ENCODE measurements around the gene ZNF385D. TPM values are rescaled to one million over a fixed set of nuclear protein-coding genes. Genes with fewer than 3 reads are reported as not detected.

The ZNF385D gene
- total and polyA plus RNA-seq, 2 experiments from 2014 or later, result 2.7 to 12.3 TPM

DNA sequence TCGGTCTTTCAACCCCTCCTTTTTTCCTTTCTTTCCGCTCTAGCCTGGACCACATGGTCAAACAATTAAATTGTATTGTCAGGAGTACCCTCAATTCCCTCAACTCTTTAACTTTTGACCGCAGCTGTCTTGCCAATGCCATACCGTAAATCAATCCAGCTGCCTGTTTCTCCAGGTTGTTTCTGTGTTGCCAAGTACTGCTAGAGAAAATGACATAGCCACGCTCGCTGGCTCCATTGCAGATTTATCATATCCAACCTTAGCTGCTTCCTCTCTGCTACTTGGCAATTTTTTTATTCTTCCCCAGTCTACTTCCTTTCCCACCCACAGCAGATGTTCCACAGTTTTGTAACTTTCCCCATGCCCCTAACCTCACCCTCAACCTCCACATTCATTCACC is 60.0 kb downstream of the ZNF385D start:
- Histone ChIP-seq H3K36me3 (ENCODE audit: insufficient read depth) (no peaks in the 10 kb centered on the region), H3K4me1 (ENCODE audit: insufficient read depth) (no peaks in the 10 kb centered on the region), H3K27me3 (ENCODE audit: insufficient read depth) (no peaks in the 10 kb centered on the region), H3K4me3 (no peak overlapping the region), H3K9me2 (ENCODE audit: insufficient read depth) (no peaks in the 10 kb centered on the region), H3K27ac (ENCODE audit: low read depth) (no peak overlapping the region), H2AFZ (no peak overlapping the region), H4K20me1 (replicated peaks; ENCODE audit: insufficient read depth) (no peaks in the 10 kb centered on the region), H3K4me2 (no peak overlapping the region), H3F3A (replicated peaks; ENCODE audit: low read depth) (no peaks in the 10 kb centered on the region), H3K79me2 (replicated peaks; ENCODE audit: insufficient read depth) (no peaks in the 10 kb centered on the region)
- H3K4me1 Mint-ChIP-seq, result peaks cover 7% of the 10 kb centered on the region
- no peak overlapping the region for H3K4me3 Mint-ChIP-seq
- TF ChIP-seq, protein P1, sequence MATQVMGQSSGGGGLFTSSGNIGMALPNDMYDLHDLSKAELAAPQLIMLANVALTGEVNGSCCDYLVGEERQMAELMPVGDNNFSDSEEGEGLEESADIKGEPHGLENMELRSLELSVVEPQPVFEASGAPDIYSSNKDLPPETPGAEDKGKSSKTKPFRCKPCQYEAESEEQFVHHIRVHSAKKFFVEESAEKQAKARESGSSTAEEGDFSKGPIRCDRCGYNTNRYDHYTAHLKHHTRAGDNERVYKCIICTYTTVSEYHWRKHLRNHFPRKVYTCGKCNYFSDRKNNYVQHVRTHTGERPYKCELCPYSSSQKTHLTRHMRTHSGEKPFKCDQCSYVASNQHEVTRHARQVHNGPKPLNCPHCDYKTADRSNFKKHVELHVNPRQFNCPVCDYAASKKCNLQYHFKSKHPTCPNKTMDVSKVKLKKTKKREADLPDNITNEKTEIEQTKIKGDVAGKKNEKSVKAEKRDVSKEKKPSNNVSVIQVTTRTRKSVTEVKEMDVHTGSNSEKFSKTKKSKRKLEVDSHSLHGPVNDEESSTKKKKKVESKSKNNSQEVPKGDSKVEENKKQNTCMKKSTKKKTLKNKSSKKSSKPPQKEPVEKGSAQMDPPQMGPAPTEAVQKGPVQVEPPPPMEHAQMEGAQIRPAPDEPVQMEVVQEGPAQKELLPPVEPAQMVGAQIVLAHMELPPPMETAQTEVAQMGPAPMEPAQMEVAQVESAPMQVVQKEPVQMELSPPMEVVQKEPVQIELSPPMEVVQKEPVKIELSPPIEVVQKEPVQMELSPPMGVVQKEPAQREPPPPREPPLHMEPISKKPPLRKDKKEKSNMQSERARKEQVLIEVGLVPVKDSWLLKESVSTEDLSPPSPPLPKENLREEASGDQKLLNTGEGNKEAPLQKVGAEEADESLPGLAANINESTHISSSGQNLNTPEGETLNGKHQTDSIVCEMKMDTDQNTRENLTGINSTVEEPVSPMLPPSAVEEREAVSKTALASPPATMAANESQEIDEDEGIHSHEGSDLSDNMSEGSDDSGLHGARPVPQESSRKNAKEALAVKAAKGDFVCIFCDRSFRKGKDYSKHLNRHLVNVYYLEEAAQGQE (IDR thresholded peaks at IDR 0.05; ENCODE audit: unreplicated experiment), result no peak
- TF ChIP-seq POLR2AphosphoS5 (IDR thresholded peaks at IDR 0.05; ENCODE audit: low read depth) (no peak), ZNF331 (CRISPR knock-in tag; IDR thresholded peaks at IDR 0.05; ENCODE audit: low read depth) (no peak), NANOG (IDR thresholded peaks at IDR 0.05; ENCODE audit: borderline replicate concordance) (no peak)
- no peak for DNase-seq (ENCODE audit: low spot score)
- no peaks in the 10 kb centered on the region for H3K27me3 Mint-ChIP-seq (ENCODE audit: insufficient read depth, low read depth, poor library complexity)
- H3K9me3 Mint-ChIP-seq, result no peaks in the 10 kb centered on the region
- no peak for ATAC-seq
- no peaks in the 10 kb centered on the region for H3K36me3 Mint-ChIP-seq (ENCODE audit: low read depth)
- no peak overlapping the region for H3K27ac Mint-ChIP-seq

DNA sequence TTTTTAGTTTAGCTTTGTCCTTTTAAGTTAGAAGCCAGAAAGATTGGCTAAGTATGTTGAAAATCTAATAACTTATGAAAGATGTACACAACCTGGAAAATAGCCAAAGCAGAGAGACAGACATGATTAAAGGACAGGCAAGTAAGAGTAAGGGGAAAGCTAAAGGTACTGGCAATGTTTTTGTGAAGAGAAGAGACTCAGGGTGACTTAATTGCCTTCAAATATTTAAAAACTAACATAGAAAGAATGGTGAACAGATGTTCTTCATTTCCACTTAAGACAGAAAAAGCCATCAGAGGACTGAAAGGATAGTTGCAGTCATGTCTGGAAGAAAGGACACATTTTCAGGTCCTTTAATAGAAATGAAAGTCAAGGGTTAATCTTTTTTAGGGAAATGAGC is 68.8 kb downstream of the ZNF385D start:
- H3K4me1 Mint-ChIP-seq, result peaks cover 35% of the 10 kb centered on the region
- Histone ChIP-seq H3K79me2 (replicated peaks; ENCODE audit: insufficient read depth) (no peaks in the 10 kb centered on the region), H3K9me2 (ENCODE audit: insufficient read depth) (no peaks in the 10 kb centered on the region), H3K36me3 (ENCODE audit: insufficient read depth) (no peaks in the 10 kb centered on the region), H3K4me3 (no peak overlapping the region), H3K4me1 (ENCODE audit: insufficient read depth) (peaks cover 26% of the 10 kb centered on the region), H3K27me3 (ENCODE audit: insufficient read depth) (no peaks in the 10 kb centered on the region), H3K27ac (ENCODE audit: low read depth) (no peak overlapping the region), H4K20me1 (replicated peaks; ENCODE audit: insufficient read depth) (no peaks in the 10 kb centered on the region), H2AFZ (no peak overlapping the region), H3K4me2 (no peak overlapping the region), H3F3A (replicated peaks; ENCODE audit: low read depth) (no peaks in the 10 kb centered on the region)
- H3K36me3 Mint-ChIP-seq (ENCODE audit: low read depth), result no peaks in the 10 kb centered on the region
- peaks cover 2% of the 10 kb centered on the region for H3K27me3 Mint-ChIP-seq (ENCODE audit: insufficient read depth, low read depth, poor library complexity)
- no peaks in the 10 kb centered on the region for H3K9me3 Mint-ChIP-seq
- TF ChIP-seq POLR2AphosphoS5 (IDR thresholded peaks at IDR 0.05; ENCODE audit: low read depth), result no peak
- no peak for ATAC-seq
- H3K27ac Mint-ChIP-seq, result no peak overlapping the region
- no peak overlapping the region for H3K4me3 Mint-ChIP-seq
- no peak for DNase-seq (ENCODE audit: low spot score)

DNA sequence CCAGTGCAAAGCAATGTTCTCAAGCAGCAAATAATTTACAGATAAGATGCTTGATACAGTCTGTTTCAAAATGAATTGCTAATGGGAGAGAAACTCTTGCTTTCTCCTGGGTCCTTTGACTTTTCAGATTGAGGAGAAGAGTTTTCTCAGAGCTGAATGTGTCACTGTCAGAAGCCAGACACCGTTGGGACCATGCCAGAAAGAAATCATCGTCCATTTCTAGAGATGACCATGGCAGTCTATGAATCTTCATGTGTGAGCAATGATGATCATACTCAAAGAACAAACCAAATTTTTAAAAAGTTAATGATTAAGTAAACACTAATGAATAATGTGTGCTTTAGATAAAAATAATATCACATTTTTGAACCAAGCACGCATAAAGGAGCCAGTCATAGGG is 77.6 kb downstream of the ZNF385D start:
- H3K27ac ChIP-seq (ENCODE audit: low read depth), result no peak overlapping the region
- TF ChIP-seq ZNF331 (CRISPR knock-in tag; IDR thresholded peaks at IDR 0.05; ENCODE audit: low read depth) (no peak), NANOG (IDR thresholded peaks at IDR 0.05; ENCODE audit: borderline replicate concordance) (no peak)
- TF ChIP-seq, protein P2, sequence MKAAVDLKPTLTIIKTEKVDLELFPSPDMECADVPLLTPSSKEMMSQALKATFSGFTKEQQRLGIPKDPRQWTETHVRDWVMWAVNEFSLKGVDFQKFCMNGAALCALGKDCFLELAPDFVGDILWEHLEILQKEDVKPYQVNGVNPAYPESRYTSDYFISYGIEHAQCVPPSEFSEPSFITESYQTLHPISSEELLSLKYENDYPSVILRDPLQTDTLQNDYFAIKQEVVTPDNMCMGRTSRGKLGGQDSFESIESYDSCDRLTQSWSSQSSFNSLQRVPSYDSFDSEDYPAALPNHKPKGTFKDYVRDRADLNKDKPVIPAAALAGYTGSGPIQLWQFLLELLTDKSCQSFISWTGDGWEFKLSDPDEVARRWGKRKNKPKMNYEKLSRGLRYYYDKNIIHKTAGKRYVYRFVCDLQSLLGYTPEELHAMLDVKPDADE (IDR thresholded peaks at IDR 0.05), result no peak
- TF ChIP-seq, protein P3, sequence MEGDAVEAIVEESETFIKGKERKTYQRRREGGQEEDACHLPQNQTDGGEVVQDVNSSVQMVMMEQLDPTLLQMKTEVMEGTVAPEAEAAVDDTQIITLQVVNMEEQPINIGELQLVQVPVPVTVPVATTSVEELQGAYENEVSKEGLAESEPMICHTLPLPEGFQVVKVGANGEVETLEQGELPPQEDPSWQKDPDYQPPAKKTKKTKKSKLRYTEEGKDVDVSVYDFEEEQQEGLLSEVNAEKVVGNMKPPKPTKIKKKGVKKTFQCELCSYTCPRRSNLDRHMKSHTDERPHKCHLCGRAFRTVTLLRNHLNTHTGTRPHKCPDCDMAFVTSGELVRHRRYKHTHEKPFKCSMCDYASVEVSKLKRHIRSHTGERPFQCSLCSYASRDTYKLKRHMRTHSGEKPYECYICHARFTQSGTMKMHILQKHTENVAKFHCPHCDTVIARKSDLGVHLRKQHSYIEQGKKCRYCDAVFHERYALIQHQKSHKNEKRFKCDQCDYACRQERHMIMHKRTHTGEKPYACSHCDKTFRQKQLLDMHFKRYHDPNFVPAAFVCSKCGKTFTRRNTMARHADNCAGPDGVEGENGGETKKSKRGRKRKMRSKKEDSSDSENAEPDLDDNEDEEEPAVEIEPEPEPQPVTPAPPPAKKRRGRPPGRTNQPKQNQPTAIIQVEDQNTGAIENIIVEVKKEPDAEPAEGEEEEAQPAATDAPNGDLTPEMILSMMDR (conservative IDR thresholded peaks at IDR 0.05; ENCODE audit: low read depth in 2 of 2), result no peak
- TF ChIP-seq, protein P1 (IDR thresholded peaks at IDR 0.05; ENCODE audit: unreplicated experiment), result no peak

More for the DNA sequence above, 77.6 kb downstream of the ZNF385D start:
- Histone ChIP-seq H3K4me1 (ENCODE audit: insufficient read depth) (peaks cover 13% of the 10 kb centered on the region), H3K4me2 (no peak overlapping the region), H3K4me3 (no peak overlapping the region), H3K36me3 (ENCODE audit: insufficient read depth) (no peaks in the 10 kb centered on the region), H3K27me3 (ENCODE audit: insufficient read depth) (no peaks in the 10 kb centered on the region), H2AFZ (no peak overlapping the region), H3K9me2 (ENCODE audit: insufficient read depth) (no peaks in the 10 kb centered on the region), H4K20me1 (replicated peaks; ENCODE audit: insufficient read depth) (no peaks in the 10 kb centered on the region), H3K79me2 (replicated peaks; ENCODE audit: insufficient read depth) (no peaks in the 10 kb centered on the region), H3F3A (replicated peaks; ENCODE audit: low read depth) (no peaks in the 10 kb centered on the region)
- Mint-ChIP-seq H3K27ac (no peak overlapping the region), H3K27me3 (ENCODE audit: insufficient read depth, low read depth, poor library complexity) (no peaks in the 10 kb centered on the region), H3K36me3 (ENCODE audit: low read depth) (no peaks in the 10 kb centered on the region), H3K9me3 (no peaks in the 10 kb centered on the region), H3K4me1 (peaks cover 26% of the 10 kb centered on the region; the same call in 2 of the 3 replicates), H3K4me3 (no peak overlapping the region)
- no peak for DNase-seq (ENCODE audit: low spot score)
- no peak for ATAC-seq

All from GM23338 (cell line).